HCT116 (cell line): ENCODE data around the gene DVL1.
A peak's percentile ranks its signal among the peaks of the same experiment; 100 is the strongest.

Source experiments
- CTCF ChIP-seq, 3 experiments: fragments of 200-600 bp in 1 of 3; sonication (generic) in 1 of 3; IDR thresholded peaks in 2 of 3; conservative IDR thresholded peaks in 1 of 3; 2 replicates each; pipeline ENCODE4 v1.5.1; 2012 to 2017; ENCODE audit warnings: low read depth in 2 of 3, low read length in 2 of 3, antibody characterized with exemption in 1 of 3, borderline replicate concordance in 1 of 3, control low read depth in 1 of 3, mild to moderate bottlenecking in 1 of 3, mixed read lengths in 1 of 3, mixed run types in 1 of 3, moderate library complexity in 1 of 3; ENCODE audit not compliant: insufficient read depth in 1 of 3
- EGR1 ChIP-seq: IDR thresholded peaks from 2 replicates; pipeline ENCODE4 v1.6.1; 2012; ENCODE audit warnings: low read depth
- EZH2 ChIP-seq: fragments of 200-600 bp; sonication (generic); IDR thresholded peaks from 2 replicates; pipeline ENCODE4 v1.6.1; 2017; ENCODE audit warnings: antibody characterized with exemption, mixed run types
- EZH2phosphoT487 ChIP-seq: fragments of 200-600 bp; IDR thresholded peaks from 2 replicates; pipeline ENCODE4 v1.6.1; 2018; ENCODE audit warnings: antibody characterized with exemption, borderline replicate concordance
- POLR2A ChIP-seq: IDR thresholded peaks from 2 replicates; pipeline ENCODE4 v1.7.0; 2011; ENCODE audit warnings: borderline replicate concordance; ENCODE audit not compliant: insufficient read depth, insufficient read length; ENCODE audit errors: extremely low read depth
- POLR2AphosphoS5 ChIP-seq: IDR thresholded peaks from 2 replicates; pipeline ENCODE4 v1.6.1; 2011; ENCODE audit warnings: mild to moderate bottlenecking, low read depth, low read length, moderate library complexity
- SP1 ChIP-seq: IDR thresholded peaks from 2 replicates; pipeline ENCODE4 v1.6.1; 2012; ENCODE audit warnings: low read depth
- SRF ChIP-seq: IDR thresholded peaks from 2 replicates; pipeline ENCODE4 v1.6.1; 2012; ENCODE audit warnings: low read depth
- TCF7L2 ChIP-seq: IDR thresholded peaks from 2 replicates; pipeline ENCODE4 v1.7.0; 2011; ENCODE audit warnings: borderline replicate concordance, inconsistent platforms; ENCODE audit not compliant: insufficient read depth, insufficient read length; ENCODE audit errors: extremely low read depth
- YY1 ChIP-seq: IDR thresholded peaks from 2 replicates; pipeline ENCODE4 v1.6.1; 2011; ENCODE audit warnings: low read length, low read depth, moderate library complexity, mild to moderate bottlenecking; ENCODE audit not compliant: insufficient replicate concordance; ENCODE audit errors: extremely low read depth
- TF ChIP-seq, protein P1 (sequence below): IDR thresholded peaks from 2 replicates; pipeline ENCODE4 v1.6.1; 2012

DNA sequence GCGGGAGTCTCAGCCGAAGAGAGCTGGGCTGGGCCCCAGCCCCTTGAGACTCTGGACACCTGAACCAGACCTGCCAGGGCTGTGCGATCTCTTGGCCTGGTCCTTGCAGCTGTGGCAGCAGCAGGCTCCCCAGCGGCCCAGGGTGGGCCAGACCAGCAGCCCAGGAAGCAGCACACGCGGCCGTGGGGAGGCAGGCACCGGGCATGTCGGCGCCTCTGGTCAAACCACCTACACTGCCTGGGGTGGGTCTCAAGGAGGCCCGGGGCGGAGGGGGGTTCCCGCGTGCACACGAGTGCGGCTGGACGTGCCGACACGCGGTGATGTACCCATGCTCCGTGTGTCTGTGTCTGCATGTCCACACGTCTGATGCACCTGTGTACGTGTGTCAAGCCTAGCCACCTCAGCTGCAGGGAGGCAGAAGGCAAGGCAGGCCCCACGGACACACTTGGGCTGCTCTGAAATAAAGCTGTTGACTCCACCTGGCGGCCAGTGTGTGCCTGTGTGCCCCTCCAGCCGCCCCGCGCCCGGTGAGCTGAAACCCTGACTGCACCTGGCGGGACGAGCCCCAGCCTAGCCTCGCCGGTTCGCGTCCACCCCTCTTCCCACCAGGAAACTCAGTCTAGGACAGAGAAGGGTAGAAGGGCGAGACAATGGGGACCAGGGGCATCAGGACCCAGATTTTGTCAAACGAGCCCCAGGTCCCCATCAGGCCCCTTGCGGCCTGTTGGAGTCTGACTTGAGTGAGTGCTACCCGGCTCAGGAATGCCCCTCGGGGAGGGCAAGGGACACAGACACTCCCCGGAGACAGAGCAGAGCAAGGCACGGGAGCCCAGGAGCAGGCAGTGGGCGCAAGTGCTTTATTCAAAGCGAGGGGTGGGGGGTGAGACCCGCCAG is 57.4 kb downstream of the DVL1 start:
- TF ChIP-seq SRF (no peak), CTCF (IDR thresholded peaks at IDR 0.05 in 2 of 3, conservative IDR thresholded peaks at IDR 0.05 in 1 of 3; ENCODE audit: borderline replicate concordance in 1 of 3, insufficient read depth in 1 of 3, low read depth in 2 of 3, low read length in 2 of 3) (peak; percentile 65 to 72 (median 72)), YY1 (no peak), POLR2A (no peak), SP1 (no peak), EZH2phosphoT487 (no peak), EZH2 (no peak), TCF7L2 (no peak), EGR1 (no peak), POLR2AphosphoS5 (no peak)
- TF ChIP-seq, protein P1, sequence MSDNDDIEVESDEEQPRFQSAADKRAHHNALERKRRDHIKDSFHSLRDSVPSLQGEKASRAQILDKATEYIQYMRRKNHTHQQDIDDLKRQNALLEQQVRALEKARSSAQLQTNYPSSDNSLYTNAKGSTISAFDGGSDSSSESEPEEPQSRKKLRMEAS = no peak
